ENCODE measurements around the gene VIPR2.
"Not testable (repeated sequence)": the region's sequence is repeated elsewhere in the genome, so short reads cannot be mapped to it uniquely, and the experiment has no call there.

The VIPR2 gene

DNA sequence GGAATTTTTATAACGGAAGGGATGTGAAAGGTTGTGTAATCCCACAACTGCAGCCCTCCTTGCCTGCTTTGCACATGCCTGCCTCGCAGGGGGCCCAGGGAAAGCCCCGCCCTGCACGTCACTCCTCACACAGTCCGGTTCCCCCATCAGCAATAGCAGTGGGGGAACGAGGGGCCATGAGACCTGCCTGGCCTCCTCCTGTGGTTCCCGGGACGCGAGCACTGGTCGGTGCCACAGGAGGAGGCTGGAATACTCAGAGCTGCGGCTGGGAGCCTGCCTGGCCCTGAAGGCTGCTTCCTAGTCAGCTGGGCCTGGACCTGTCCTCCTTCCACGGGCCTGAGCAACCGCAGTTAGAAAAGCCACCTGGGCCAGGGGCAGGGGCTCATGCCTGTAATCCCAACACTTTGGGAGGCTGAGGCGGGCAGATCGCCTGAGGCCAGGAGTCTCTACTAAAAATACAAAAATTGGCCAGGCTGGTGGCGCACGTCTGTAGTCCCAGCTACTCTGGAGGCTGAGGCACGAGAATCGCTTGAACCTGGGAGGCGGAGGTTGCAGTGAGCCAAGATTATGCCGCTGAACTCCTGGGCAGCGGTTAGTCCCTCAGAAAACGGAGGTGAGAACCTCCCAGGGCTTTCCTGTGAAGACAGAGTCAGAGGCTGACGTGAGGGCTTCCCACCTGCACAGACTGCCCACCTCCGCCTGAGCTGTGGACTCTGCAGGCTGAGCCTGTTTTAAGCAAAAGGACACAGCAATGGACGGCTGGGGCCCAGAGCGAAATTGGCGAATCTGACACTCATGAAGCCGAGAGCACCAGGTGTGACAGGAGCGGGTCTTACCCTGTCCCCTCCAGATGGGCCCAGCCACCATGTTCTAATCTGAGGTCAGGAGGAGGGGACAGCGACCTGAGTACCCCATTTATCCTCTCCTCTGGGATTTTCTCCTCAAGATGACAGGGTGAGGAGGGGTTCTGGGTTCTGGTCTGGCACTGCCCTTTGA lies 52.9 kb downstream of the VIPR2 start:
- no peak for DNase-seq (ENCODE audit: low read depth in 2 of 2)

- DNase-seq (ENCODE audit: low read depth in 2 of 2) = no peak
These were observed 53.6 kb downstream of the VIPR2 start for GRCh38 chr7:159091041-159091440.

DNA sequence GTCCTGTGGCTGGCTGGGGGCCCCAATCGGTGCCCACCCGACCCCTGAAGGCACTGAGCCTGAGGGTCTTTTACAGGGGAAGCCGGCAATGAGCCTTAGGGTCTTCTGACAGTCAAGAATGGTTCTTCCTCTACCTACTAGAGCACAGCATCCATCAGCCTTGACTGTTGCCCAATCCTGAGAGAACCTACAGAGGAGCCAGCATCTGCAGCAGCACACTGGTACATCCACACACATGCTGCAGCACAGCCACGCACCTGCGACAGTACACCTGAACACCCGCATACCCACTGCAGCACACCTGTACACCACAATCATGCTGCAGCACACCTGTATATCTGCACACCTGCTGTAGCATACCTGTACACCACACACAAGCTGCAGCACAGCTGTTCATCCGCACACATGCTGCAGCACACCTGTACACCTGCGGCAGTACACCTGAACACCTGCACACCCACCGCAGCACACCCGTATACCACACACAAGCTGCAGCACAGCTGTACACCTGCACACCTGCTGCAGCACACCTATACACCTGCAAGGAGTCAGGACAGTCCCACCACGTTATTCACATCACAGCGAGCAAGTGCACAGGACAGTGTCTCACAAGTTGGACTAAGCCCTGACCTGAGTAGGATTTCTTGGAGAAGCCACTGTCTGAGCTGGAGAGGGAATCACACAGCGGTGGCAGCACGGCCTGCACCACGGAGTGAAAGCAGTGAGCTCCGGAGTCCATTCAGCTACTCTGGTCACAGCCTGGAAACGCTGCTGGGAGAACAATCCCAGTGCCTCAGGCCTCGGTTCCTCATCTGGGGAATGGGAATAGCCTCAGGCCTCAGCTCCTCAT lies 56.4 kb downstream of the VIPR2 start:
- no peak for DNase-seq (ENCODE audit: low read depth in 2 of 2)

- no peak for DNase-seq (ENCODE audit: low read depth in 2 of 2)
These were observed 58.3 kb downstream of the VIPR2 start for GRCh38 chr7:159086301-159086925.

- no peak for DNase-seq (ENCODE audit: low read depth in 2 of 2)
These were observed 60.4 kb downstream of the VIPR2 start for GRCh38 chr7:159084069-159084801.

DNA sequence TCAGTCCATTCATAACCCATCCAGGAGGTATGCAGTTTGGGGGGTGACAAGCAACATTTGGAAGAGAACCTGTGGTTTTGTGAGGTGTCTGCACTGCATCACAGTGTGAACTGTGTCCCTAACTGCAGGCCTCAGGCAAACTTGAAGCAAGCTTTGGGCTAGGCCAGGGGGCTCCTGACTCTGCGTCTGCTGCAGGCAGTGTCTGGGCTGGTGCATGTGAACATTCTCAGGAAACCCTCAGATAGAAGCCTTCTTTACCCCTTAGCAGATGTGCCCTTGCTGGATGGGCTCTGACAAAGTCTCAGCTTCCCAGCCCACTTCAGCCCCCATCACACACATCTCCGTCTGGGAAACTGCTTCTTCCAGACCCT lies 61.0 kb downstream of the VIPR2 start:
- no peak for DNase-seq (ENCODE audit: low read depth in 2 of 2)

GRCh38 chr7:159083001-159083697 lies 61.5 kb downstream of the VIPR2 start:
- DNase-seq (ENCODE audit: low read depth in 2 of 2) = no peak

DNA sequence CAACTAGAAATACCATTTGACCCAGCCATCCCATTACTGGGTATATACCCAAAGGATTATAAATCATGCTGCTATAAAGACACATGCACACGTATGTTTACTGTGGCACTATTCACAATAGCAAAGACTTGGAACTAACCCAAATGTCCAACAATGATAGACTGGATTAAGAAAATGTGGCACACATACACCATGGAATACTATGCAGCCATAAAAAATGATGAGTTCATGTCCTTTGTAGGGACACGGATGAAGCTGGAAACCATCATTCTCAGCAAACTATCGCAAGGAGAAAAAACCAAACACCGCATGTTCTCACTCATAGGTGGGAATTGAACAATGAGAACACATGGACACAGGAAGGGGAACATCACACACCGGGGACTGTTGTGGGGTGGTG lies 62.6 kb downstream of the VIPR2 start:
- DNase-seq (ENCODE audit: low read depth in 2 of 2) = not testable (repeated sequence)

DNA sequence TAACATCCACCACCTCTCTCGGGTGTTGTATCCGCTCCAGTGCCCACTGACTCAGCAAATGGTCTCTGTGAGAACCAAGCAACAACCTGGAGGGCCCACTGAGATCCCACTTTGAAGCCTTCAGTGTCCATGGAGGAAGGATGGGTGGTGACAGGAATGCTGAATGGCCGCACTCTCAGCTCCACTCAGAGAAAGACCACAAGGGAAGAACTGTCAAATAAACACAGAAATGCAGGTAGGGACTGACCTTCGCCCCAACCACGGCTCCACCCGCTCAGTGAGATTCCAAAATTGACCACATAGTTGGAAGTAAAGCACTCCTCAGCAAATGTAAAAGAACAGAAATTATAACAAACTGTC lies 65.8 kb downstream of the VIPR2 start:
- DNase-seq (ENCODE audit: low read depth in 2 of 2) = no peak

GRCh38 chr7:159078193-159078910 lies 66.3 kb downstream of the VIPR2 start:
- no peak for DNase-seq (ENCODE audit: low read depth in 2 of 2)

GRCh38 chr7:159076333-159076732 lies 68.3 kb downstream of the VIPR2 start:
- no peak for DNase-seq (ENCODE audit: low read depth in 2 of 2)

GRCh38 chr7:159075563-159076238 lies 69.0 kb downstream of the VIPR2 start:
- DNase-seq (ENCODE audit: low read depth in 2 of 2) = no peak

DNA sequence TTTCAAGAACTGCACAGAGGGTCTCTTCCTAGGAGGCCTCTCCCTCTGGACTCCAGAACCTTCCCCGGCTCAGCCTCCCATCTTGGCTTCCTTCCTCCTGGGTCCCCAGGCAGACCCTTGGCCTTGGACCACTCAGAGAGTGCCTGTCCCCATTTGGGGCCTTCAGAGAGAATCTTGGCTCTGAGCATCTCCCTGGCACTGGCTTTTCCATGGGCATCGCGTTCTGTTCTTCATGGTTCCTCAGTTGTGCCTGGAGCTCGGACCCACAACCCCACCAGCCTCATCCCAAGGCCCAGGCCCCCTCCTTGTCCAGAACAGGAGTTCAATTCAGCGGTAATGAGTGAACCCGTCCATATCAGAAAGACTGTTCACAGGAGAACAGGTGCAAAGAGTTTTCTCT lies 73.4 kb downstream of the VIPR2 start:
- no peak for DNase-seq (ENCODE audit: low read depth in 2 of 2)

- DNase-seq (ENCODE audit: low read depth in 2 of 2) = peak in 1 of 2 donors; percentile 22
These were observed 74.1 kb downstream of the VIPR2 start for GRCh38 chr7:159070431-159071148.

DNA sequence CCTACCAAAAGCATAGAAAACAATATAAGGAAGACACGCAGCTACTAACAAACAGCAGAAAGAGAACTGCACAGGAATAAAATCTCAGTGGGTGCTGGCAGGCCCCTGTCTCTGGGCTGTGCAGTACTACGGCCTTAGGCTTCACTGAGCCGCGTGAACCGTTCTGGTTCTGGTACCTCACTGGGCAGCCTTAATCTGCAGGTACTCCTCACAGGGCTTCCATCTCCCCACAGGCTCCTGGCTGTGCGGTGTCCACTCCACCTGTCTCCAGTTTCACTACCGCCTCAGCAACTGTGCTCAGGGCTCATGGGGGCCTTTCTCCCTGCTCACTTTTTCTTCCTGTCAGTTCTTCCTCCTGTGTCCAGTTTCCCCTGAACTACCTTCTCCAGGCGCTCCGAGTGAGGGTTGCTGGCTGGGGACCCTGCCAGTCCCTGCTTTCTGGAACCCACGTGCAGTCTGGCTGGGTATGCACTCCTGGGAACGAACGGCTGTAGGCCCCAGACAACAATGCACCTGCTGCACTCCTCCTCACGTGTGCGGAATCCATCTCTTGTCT lies 75.7 kb downstream of the VIPR2 start:
- no peak for DNase-seq (ENCODE audit: low read depth in 2 of 2)

GRCh38 chr7:159068488-159068811 lies 76.2 kb downstream of the VIPR2 start:
- no peak for DNase-seq (ENCODE audit: low read depth in 2 of 2)

GRCh38 chr7:159067576-159068487 lies 76.8 kb downstream of the VIPR2 start:
- no peak for DNase-seq (ENCODE audit: low read depth in 2 of 2)
